IPS-20b (cell line): Measurements from ENCODE around the gene ROR2.
A peak's percentile ranks its signal among the peaks of the same experiment; 100 is the strongest.

Experiments used
- H3K27ac ChIP-seq: one replicate; pipeline ENCODE4 v1.5.1; 2013; ENCODE audit warnings: low read length
- H3K27me3 ChIP-seq: 2 replicates; pipeline ENCODE4 v1.6.1; 2013; ENCODE audit warnings: mild to moderate bottlenecking, low read length, inconsistent platforms; ENCODE audit not compliant: insufficient read depth
- H3K36me3 ChIP-seq: 2 replicates; pipeline ENCODE4 v1.6.1; 2013; ENCODE audit warnings: low read depth, mild to moderate bottlenecking, inconsistent platforms, low read length, moderate library complexity; ENCODE audit not compliant: insufficient read depth
- H3K4me1 ChIP-seq: 2 replicates; pipeline ENCODE4 v1.6.1; 2013; ENCODE audit warnings: mild to moderate bottlenecking, control low read depth, inconsistent platforms, low read length, moderate library complexity; ENCODE audit not compliant: insufficient read depth
- H3K4me3 ChIP-seq: 2 replicates; pipeline ENCODE4 v1.5.1; 2013; ENCODE audit warnings: mild to moderate bottlenecking, low read length, inconsistent platforms
- H3K9ac ChIP-seq: 2 replicates; pipeline ENCODE4 v1.6.1; 2013; ENCODE audit warnings: low read depth, mild to moderate bottlenecking, inconsistent platforms, low read length, moderate library complexity
- H3K9me3 ChIP-seq: 2 replicates; pipeline ENCODE4 v1.6.1; 2013; ENCODE audit warnings: mild to moderate bottlenecking, low read depth, low read length, inconsistent platforms; ENCODE audit not compliant: insufficient read depth

ROR2 gene

DNA sequence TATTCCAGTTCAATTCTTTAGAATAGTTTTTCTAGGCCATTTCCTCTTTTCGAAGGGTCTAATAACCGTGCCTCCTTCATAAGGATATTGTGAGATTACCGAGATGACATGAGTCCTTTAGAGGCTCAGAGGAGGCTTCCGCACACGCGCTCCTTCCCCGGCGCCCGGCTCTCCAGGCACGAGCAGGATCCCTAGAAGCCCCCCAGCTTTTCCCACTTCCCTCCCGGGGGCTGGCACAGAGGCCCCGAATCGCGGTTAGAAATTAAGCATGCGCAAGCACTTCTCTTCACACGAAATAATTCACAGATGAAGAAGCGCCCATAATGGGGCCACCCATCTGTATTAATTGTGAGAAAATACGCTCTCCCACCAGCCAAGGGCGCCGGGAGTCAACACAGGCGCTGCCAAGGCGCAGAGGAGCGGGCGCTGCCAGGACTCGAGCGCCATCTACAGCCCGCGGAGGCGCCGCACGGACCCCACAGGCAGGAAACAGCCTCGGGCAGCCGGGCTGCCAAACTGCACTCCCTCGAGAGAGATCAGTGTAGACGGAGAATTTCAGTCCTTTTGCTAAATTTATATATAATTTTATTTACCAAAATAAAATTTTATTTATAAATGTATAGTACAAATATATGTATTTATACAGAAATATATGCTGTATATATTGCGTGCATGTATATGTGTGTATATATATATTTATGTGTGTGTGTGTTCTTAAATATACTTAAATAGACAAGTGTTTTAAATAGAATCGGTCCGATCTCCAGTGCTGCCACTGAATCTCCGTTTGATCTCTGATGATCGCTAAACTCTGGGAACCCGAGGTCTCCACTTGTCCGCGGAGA, 268.3 kb downstream of the ROR2 start:
- no peak overlapping the region for H3K27ac ChIP-seq
- no peak overlapping the region; the same call in 1 of the 2 replicates for H3K9ac ChIP-seq
- peak overlapping the region; percentile 51; the same call in 1 of the 2 replicates for H3K4me3 ChIP-seq
- H3K36me3 ChIP-seq: no peaks in the 10 kb centered on the region
- H3K9me3 ChIP-seq: no peaks in the 10 kb centered on the region
- H3K27me3 ChIP-seq: no peaks in the 10 kb centered on the region
- H3K4me1 ChIP-seq: peaks cover 11% of the 10 kb centered on the region; the same call in 1 of the 2 replicates

DNA sequence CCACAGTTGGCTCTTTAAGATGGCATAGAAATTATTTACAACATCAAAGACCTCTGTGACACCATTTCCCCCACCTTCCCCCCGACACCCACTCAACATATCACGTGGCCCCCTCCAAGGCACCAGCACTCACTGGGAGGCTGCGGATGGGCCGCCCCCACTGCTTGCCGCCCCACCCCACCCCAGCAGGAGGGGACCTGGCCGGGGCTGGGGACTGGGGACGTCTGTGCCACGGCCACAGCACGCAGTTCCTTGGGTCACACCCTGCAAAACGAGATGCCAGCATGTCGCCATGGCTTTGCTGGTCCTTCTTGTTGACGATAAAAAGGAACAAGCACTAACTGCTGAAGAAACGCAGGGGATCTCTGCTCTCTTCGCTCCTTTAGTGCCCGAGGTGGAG, 269.0 kb downstream of the ROR2 start:
- H3K4me3 ChIP-seq: no peak overlapping the region
- no peak overlapping the region for H3K27ac ChIP-seq
- no peak overlapping the region for H3K9ac ChIP-seq
- H3K27me3 ChIP-seq: no peaks in the 10 kb centered on the region
- H3K4me1 ChIP-seq: peaks cover 11% of the 10 kb centered on the region; the same call in 1 of the 2 replicates
- no peaks in the 10 kb centered on the region for H3K36me3 ChIP-seq
- no peaks in the 10 kb centered on the region for H3K9me3 ChIP-seq

DNA sequence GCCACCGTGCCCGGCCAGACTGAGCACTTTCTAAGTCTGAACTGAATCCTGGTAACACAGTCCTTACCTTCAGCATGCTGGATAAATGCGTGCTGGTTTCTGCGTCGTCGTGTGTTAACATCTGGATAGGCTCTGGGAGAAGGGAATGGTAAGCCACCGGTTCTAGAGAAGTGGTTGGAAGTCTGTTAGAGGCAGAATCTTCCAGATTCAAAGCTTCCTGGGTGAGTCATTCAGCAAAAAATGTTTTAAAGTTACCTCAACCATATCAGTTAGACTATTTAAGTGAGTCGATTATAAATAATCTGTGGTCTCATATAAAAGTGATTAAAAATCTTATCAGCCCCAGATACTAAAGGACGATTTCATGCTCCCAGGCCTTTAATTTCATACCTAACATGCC, 269.9 kb downstream of the ROR2 start:
- no peaks in the 10 kb centered on the region for H3K27me3 ChIP-seq
- no peak overlapping the region for H3K9ac ChIP-seq
- H3K9me3 ChIP-seq: no peaks in the 10 kb centered on the region
- H3K36me3 ChIP-seq: no peaks in the 10 kb centered on the region
- peaks cover 11% of the 10 kb centered on the region; the same call in 1 of the 2 replicates for H3K4me1 ChIP-seq
- no peak overlapping the region for H3K4me3 ChIP-seq
- H3K27ac ChIP-seq: no peak overlapping the region

DNA sequence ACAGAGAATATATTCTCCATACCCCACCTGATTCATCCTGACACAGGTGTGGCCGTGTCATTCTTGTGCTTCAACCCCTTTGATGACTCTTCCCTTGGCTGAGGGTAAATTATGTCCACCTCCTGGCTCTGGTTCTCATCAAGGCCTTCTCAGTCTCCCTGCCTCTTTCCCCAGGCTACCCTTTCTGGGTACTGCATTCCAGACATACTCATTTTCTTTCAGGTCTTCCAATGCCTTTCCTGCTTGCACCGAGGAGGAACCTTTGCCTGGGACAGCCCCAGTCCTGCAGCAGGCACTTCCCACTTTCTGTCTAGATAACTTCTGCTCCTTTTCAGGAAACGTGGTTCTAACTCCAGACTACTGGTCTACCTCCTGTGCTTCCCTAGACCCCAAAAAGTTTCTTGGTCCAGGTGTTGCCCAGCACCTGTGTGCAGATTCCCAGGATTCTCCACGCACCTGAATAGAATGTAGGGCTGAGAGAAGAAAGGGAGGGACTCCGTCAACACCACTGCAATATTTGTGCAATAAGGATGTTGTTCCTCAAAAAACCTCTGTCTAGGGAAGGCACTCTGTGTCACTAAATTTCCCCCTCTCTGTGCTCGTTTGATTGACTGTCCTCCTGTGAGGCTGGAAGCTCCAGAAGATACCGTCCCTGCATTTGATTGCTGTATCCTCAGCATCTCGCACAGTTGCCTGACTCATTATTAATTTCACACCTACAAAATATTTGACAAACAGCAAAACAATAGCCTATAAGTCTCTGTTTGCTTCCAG, 271.0 kb downstream of the ROR2 start:
- H3K9ac ChIP-seq: no peak overlapping the region
- no peaks in the 10 kb centered on the region for H3K27me3 ChIP-seq
- peaks cover 11% of the 10 kb centered on the region; the same call in 1 of the 2 replicates for H3K4me1 ChIP-seq
- no peaks in the 10 kb centered on the region for H3K9me3 ChIP-seq
- no peak overlapping the region for H3K27ac ChIP-seq
- H3K4me3 ChIP-seq: no peak overlapping the region
- H3K36me3 ChIP-seq: no peaks in the 10 kb centered on the region

DNA sequence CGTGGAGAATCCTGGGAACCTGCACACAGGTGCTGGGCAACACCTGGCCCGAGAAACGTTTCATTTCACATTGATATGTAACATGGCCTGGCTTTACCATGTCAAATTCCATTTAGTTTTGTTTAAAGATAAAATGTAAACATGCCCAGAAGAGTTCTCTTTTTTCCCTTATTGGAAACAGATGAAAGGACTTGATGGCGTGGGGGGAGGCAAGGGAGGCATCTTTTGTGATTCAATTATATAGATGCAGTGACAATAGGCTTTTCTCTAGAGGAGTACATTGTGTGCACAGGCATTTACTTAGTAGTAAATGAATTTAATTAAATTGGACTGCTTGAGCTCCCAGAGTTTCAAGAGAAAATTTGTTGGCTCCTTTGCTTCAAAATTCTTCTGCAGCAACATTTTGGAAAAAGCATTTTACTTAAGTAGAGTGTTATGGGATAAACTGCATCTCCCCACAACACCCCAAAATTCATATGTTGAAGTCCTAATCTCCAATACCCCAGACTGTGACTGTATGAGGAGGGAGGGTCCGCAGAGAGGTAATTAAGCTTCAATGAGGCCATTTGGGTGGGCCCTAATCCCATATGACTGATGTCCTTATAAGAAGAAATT, 272.1 kb downstream of the ROR2 start:
- Histone ChIP-seq H3K4me3 (no peak overlapping the region), H3K9ac (no peak overlapping the region), H3K36me3 (no peaks in the 10 kb centered on the region), H3K27ac (no peak overlapping the region), H3K9me3 (no peaks in the 10 kb centered on the region), H3K4me1 (peaks cover 11% of the 10 kb centered on the region; the same call in 1 of the 2 replicates), H3K27me3 (no peaks in the 10 kb centered on the region)

DNA sequence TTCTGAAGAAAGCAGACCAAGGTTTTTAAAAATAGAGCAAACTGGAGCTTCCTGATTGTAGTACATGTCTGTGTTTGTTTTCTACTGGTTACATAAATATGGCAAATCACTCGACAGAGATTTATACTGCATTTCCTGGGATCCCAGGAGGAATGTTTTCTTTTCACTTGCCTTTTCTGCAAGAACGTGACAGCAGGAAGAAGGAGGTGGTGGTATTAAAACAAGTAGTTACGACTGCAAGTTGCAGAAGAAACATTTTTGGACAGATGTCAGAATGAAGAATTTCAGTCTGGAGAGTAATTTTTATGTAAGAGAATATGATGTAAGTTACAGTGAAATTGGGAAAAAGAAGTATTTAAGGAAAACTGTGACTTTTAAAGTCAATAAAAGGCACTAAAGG, 272.7 kb downstream of the ROR2 start:
- Histone ChIP-seq H3K9ac (no peak overlapping the region), H3K36me3 (no peaks in the 10 kb centered on the region), H3K9me3 (no peaks in the 10 kb centered on the region), H3K4me1 (peaks cover 11% of the 10 kb centered on the region; the same call in 1 of the 2 replicates), H3K27me3 (no peaks in the 10 kb centered on the region), H3K27ac (no peak overlapping the region), H3K4me3 (no peak overlapping the region)

DNA sequence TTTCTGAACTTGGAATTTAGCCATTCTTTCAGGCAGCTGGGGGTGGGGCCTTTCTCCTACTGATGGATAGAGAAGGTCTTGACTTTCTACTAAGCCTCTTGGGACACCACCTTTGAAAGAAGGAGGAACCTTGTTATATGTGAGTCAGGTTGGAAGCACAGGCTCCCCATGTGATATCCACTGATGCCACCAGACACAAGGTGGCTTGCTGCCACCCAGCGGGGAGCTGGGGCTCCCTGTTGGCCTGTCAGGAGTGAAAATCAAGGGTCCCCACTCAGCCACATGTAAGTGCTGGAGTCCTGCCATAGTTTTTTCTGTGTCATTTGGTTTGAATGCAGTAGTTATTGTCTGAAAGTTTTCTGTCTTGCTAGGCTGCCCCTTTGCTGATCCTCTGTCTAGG, 274.0 kb downstream of the ROR2 start:
- Histone ChIP-seq H3K9me3 (no peaks in the 10 kb centered on the region), H3K27ac (no peak overlapping the region), H3K4me1 (peaks cover 11% of the 10 kb centered on the region; the same call in 1 of the 2 replicates), H3K36me3 (no peaks in the 10 kb centered on the region), H3K4me3 (no peak overlapping the region), H3K9ac (no peak overlapping the region), H3K27me3 (no peaks in the 10 kb centered on the region)

DNA sequence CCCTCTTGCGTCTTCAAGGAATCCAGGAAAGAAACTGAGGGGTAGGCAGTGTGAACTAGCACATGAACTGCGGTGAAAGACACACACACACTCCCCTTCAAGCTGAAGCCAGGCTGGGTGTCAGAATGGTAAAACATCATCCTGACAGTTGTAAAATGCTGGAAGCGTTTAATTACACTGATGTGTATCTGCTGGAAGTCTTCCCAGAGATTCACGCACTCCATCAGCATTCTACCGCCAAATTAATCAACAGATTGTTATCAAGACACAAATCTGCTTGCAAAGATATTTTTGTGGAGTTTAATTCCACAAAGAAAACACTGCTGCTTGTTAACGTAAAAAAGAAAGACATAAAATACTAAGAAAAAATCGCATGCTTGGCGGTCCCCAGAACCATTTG, 285.4 kb downstream of the ROR2 start:
- no peak overlapping the region for H3K27ac ChIP-seq
- no peak overlapping the region for H3K9ac ChIP-seq
- peaks cover 5% of the 10 kb centered on the region; the same call in 1 of the 2 replicates for H3K4me1 ChIP-seq
- H3K9me3 ChIP-seq: no peaks in the 10 kb centered on the region
- no peak overlapping the region for H3K4me3 ChIP-seq
- no peaks in the 10 kb centered on the region for H3K36me3 ChIP-seq
- H3K27me3 ChIP-seq: no peaks in the 10 kb centered on the region

DNA sequence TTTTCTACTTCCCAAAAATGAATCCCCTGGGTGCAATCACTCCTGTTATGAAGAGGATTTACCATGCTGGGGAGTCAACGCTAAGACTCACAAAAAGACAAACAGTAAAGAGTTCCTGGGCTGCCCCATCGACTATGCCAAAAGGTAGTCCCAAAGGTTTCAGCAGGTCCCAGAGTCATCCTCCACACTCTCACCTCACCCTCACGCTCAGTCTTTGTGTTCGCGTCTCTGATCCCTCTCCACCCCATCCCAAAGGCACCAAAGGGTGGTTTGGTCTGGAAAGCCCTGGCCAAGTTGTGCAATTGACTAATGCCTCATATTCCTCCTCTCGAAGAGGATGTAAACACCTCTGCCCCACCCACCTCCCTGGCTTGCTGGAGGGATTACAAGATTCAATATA, 286.2 kb downstream of the ROR2 start:
- Histone ChIP-seq H3K27me3 (no peaks in the 10 kb centered on the region), H3K36me3 (no peaks in the 10 kb centered on the region), H3K4me1 (peaks cover 5% of the 10 kb centered on the region; the same call in 1 of the 2 replicates), H3K9me3 (no peaks in the 10 kb centered on the region), H3K9ac (no peak overlapping the region), H3K4me3 (no peak overlapping the region), H3K27ac (no peak overlapping the region)

DNA sequence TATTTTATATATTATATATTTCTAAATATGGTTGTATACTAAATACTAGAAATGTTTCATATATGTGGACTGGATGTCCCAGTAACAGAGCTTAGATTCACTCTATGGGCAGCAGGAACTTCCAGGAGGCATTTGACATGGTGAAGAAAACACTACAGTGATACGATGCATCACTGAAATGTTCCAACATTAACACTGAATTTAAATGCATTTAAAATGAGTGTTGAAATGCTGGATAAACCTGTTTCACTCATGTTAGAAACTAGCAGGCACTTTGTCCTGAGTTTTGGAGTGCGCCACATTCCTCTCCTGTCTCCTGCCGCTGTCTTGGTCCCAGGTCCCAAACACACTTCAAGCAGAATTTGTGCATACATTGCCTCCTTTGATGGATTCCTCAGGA, 288.6 kb downstream of the ROR2 start:
- peaks cover 5% of the 10 kb centered on the region; the same call in 1 of the 2 replicates for H3K4me1 ChIP-seq
- H3K4me3 ChIP-seq: no peak overlapping the region
- no peaks in the 10 kb centered on the region for H3K36me3 ChIP-seq
- no peak overlapping the region for H3K27ac ChIP-seq
- H3K9me3 ChIP-seq: no peaks in the 10 kb centered on the region
- H3K27me3 ChIP-seq: no peaks in the 10 kb centered on the region
- H3K9ac ChIP-seq: no peak overlapping the region

DNA sequence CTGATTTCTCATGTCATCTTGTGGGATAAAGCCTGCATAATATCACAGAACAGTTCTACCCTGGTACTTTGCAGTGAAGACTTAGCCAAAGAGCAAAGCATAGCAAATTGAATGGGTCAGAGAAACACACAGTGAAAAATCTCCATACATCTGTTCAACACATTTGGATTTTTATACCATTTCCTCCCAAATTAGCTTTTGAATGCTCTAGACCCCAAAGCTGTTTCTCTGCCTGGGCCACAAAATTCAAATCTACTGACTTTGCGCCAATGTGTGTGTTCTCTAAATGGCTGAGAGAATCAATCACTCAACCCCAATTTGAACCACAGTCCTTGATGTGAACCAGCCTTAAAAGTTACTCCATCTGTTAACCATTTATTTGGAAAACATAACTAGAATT, 289.5 kb downstream of the ROR2 start:
- Histone ChIP-seq H3K9ac (no peak overlapping the region), H3K36me3 (no peaks in the 10 kb centered on the region), H3K4me1 (peaks cover 5% of the 10 kb centered on the region; the same call in 1 of the 2 replicates), H3K9me3 (no peaks in the 10 kb centered on the region), H3K4me3 (no peak overlapping the region), H3K27me3 (no peaks in the 10 kb centered on the region), H3K27ac (no peak overlapping the region)
